NOMO-1 (cell line): ENCODE results near the gene HRG.
"Not testable (repeated sequence)": the region's sequence is repeated elsewhere in the genome, so short reads cannot be mapped to it uniquely, and the experiment has no call there.

Source experiments
- DNase-seq, 2 experiments: peaks; one replicate each; lab custom pipeline; 2025; ENCODE audit not compliant: unreplicated experiment in 2 of 2; lab: John Stamatoyannopoulos, UW

The HRG gene

GRCh38 chr3:186671051-186671450 lies 5.2 kb downstream of the HRG start:
- DNase-seq = no peak

GRCh38 chr3:186678604-186679003 lies 12.8 kb downstream of the HRG start:
- DNase-seq = no peak

- no peak for DNase-seq
These were observed 13.3 kb downstream of the HRG start for GRCh38 chr3:186679151-186679550.

GRCh38 chr3:186680869-186681268 lies 15.1 kb downstream of the HRG start:
- no peak for DNase-seq

GRCh38 chr3:186682812-186683211 lies 17.0 kb downstream of the HRG start:
- DNase-seq = no peak

GRCh38 chr3:186683979-186684378 lies 18.2 kb downstream of the HRG start:
- DNase-seq = no peak

DNA sequence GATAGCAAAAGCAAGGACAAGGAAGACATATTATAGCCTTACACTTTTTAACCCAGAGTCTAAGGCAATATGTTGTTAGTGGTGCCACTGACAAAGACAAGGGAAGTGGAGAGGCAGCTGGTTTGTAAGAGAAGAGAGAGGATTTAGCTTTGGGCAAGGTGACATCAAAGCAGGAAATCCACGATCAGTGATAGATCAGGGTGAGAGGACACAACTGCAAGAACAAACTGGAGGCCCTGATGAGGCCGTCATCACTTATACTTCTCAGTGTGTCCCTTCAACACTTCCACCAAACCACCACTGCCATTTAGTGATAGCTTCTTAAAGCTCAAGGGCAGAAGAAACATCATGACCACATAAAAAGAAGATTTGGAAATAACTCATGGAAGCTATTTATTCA lies 20.7 kb downstream of the HRG start:
- not testable (repeated sequence) for DNase-seq

DNA sequence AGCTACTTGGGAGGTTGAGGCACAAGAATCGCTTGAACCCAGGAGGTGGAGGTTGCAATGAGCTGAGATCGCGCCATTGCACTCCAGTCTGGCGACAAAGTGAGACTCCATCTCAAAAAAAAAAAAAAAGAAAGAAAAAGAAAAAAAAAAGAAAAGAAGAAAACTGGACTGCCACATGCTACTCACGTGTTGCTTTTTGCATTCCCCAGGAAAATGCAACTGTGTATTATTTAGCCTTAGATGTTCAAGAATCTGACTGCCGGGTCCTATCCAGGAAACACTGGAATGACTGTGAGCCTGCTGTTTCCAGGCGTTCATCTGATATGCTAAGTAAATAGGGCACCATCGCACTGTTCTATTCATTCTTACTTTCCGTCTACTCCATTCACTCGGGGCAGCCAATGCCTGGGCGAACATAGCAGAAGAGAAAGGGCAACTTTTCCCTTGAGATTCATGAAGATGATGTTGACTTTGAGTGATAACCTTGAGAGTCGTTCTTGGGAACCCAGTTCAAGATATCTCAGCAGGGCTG lies 21.4 kb downstream of the HRG start:
- DNase-seq = no peak

DNA sequence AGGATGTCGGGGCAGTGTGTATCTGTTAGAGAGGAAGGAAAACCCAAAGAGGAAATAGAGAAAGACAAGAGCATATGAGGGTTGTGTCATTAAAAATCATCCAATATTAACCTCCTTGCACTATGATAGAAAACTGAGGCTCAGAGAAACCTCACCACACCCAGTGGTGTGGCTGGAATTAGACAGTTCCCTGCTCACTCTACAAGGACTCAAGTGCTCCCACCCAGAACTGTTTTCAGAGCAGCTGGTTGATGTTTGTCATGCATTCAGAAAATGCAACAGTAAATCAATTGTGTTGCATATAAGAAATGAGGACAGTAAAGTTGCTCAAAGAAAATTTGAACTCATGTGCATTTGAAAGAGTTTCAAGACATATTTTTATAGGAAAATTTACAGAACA lies 24.5 kb downstream of the HRG start:
- not testable (repeated sequence) for DNase-seq

- DNase-seq = no peak
These were observed 25.9 kb downstream of the HRG start for GRCh38 chr3:186691676-186692075.

GRCh38 chr3:186693843-186694242 lies 28.0 kb downstream of the HRG start:
- DNase-seq = no peak

GRCh38 chr3:186694288-186695032 lies 28.6 kb downstream of the HRG start:
- DNase-seq = no peak

DNA sequence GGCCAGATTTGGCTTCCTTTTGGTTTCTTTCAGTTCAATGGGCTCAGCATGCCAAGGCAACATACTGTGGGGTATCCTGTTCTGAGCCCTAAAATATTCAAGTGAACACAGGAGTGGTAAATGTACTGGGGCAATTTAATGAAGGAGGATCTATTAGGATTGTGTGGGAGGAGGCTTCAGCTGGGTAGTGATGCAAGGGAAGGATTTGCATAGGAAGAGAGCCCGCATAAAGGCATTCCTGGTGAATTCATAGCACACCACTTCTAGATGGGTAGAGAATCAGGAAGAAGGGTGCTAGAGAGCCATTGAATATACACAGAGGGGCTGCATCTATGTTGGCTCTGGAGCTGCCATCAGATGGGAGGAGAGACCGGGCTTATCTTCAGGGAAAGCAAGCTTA lies 30.7 kb downstream of the HRG start:
- DNase-seq = no peak

GRCh38 chr3:186697510-186697909 lies 31.7 kb downstream of the HRG start:
- no peak for DNase-seq

GRCh38 chr3:186700267-186700666 lies 34.5 kb downstream of the HRG start:
- DNase-seq = no peak

GRCh38 chr3:186702451-186702850 lies 36.6 kb downstream of the HRG start:
- not testable (repeated sequence) for DNase-seq

DNA sequence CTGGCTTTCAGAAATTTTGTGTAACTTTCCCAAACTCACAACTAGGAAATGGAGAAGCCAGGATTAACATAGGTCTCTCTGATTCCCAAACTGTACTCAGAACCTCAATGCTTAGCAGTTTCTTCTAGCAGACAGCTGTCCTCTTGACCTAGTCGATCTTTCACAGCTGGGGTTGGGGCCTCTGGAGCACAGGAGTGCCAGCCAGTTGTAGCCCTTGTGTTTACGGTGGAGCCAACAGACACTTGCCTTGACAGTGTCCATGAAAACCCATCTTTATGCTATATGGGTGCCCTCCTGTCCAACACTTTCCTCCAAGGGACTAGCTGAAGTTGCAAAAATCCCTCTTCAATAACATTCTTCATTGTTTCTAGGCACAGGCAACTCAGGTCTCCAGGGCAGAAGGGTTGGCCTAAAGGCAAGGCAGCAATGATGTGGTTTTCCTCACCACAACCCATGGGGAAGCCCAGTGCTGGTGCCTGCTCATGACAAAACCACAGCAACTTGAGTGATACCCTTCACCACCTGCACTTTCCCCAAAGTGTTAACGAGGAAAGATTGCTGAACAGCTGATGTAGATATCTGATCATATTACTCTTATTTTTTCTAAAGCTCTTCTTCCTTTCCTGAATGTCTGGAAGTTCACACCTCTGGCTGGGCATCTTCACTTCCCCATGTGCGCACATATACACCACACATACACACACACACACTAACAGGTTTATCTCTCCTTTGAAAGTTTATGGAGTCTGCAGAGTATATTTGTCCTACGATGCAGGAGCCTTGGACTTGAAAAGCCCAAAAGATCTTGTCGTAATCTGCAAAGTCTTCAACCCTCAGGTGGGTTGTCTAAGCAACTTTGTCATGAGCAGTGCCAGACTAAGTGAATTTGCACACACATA lies 40.3 kb downstream of the HRG start:
- DNase-seq = no peak

GRCh38 chr3:186708983-186709679 lies 43.3 kb downstream of the HRG start:
- DNase-seq = no peak

- DNase-seq = not testable (repeated sequence)
These were observed 44.9 kb downstream of the HRG start for GRCh38 chr3:186710694-186711093.

DNA sequence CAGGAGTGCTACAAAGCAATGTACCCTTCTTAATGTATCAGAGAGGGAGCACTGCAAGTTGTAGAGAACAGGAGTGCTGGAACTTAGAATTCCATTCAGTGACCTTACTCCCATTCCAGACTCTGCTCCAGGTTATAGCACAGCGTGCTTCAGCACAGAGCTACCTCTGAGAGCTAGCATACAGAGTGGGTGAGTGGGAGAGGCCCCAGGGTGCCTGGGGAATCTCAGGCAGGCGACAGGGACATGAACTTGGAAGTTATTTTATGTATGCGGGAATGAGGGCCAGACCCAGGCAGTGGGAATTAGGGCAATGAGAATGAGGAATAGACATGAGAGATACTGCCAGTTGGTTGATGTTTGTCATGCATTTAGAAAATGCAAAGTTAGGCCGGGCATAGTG lies 47.7 kb downstream of the HRG start:
- no peak for DNase-seq

- DNase-seq = no peak
These were observed 51.2 kb downstream of the HRG start, which contains the start of gene KNG1 for GRCh38 chr3:186717039-186717457. KNG1 (plus strand) TSS chr3:186717359; CDS start chr3:186717543, 184 bp downstream.
